IPS DF 6.9 (cell line): ENCODE measurements around the gene EPS8L2.
"Not testable (repeated sequence)": the region's sequence is repeated elsewhere in the genome, so short reads cannot be mapped to it uniquely, and the experiment has no call there.

Experiments used
- DNase-seq: peaks from one replicate; pipeline ENCODE4 v3.0.0-alpha.2; 2013; ENCODE audit warnings: low read depth, low spot score
- H3K27ac ChIP-seq: one replicate; pipeline ENCODE4 v1.5.1; 2013; ENCODE audit warnings: low read length, control low read depth
- H3K27me3 ChIP-seq: 2 replicates; pipeline ENCODE4 v1.6.1; 2013; ENCODE audit warnings: mild to moderate bottlenecking, low read length; ENCODE audit not compliant: control insufficient read depth, insufficient read depth
- H3K36me3 ChIP-seq: 2 replicates; pipeline ENCODE4 v1.6.1; 2013; ENCODE audit warnings: low read length; ENCODE audit not compliant: control insufficient read depth, insufficient read depth
- H3K4me1 ChIP-seq: 2 replicates; pipeline ENCODE4 v1.6.1; 2013; ENCODE audit warnings: low read length; ENCODE audit not compliant: control insufficient read depth, insufficient read depth
- H3K4me3 ChIP-seq: 2 replicates; pipeline ENCODE4 v1.5.1; 2013; ENCODE audit warnings: mild to moderate bottlenecking, low read length
- H3K9me3 ChIP-seq: 2 replicates; pipeline ENCODE4 v1.6.1; 2013; ENCODE audit warnings: low read length, inconsistent platforms; ENCODE audit not compliant: control insufficient read depth, insufficient read depth
- WGBS: extraction: QIAGEN DNeasy Blood & Tissue Kit; methylation state at CpG from one replicate; pipeline ENCODE4 v1.1.7; 2013; ENCODE audit warnings: mixed read lengths, missing lambda C conversion rate; ENCODE audit not compliant: insufficient read length, insufficient coverage; 5-methylcytosine and 5-hydroxymethylcytosine counted together

Gene EPS8L2

DNA sequence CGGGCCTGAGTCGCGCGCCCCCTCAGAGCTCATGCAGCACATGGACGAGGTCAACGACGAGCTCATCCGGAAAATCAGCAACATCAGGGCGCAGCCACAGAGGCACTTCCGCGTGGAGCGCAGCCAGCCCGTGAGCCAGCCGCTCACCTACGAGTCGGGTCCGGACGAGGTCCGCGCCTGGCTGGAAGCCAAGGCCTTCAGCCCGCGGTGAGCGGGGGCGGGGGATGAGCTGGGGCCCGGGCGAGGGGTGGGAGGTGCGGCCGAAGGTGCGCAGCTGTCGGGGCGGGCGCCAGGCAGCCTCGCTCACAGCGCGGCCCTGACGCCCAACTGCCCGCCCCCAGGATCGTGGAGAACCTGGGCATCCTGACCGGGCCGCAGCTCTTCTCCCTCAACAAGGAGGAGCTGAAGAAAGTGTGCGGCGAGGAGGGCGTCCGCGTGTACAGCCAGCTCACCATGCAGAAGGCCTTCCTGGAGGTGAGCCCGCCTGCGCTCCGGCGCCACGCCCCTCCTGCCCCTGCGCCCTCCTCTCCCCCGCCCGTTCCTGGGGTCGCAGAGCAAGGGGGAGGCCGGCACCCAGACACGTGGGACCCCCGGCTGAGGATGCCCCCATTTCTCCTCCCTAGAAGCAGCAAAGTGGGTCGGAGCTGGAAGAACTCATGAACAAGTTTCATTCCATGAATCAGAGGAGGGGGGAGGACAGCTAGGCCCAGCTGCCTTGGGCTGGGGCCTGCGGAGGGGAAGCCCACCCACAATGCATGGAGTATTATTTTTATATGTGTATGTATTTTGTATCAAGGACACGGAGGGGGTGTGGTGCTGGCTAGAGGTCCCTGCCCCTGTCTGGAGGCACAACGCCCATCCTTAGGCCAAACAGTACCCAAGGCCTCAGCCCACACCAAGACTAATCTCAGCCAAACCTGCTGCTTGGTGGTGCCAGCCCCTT is 20.5 kb downstream of the EPS8L2 start:
- peaks cover 4% of the 10 kb centered on the region for H3K4me1 ChIP-seq
- WGBS: no CpG with 5 or more reads among the region's 61 CpGs
- peak overlapping the region; percentile 33; the same call in 1 of the 2 replicates for H3K4me3 ChIP-seq
- H3K27me3 ChIP-seq: no peaks in the 10 kb centered on the region
- H3K36me3 ChIP-seq: no peaks in the 10 kb centered on the region
- no peak overlapping the region for H3K27ac ChIP-seq
- DNase-seq: no peak
- no peaks in the 10 kb centered on the region for H3K9me3 ChIP-seq

DNA sequence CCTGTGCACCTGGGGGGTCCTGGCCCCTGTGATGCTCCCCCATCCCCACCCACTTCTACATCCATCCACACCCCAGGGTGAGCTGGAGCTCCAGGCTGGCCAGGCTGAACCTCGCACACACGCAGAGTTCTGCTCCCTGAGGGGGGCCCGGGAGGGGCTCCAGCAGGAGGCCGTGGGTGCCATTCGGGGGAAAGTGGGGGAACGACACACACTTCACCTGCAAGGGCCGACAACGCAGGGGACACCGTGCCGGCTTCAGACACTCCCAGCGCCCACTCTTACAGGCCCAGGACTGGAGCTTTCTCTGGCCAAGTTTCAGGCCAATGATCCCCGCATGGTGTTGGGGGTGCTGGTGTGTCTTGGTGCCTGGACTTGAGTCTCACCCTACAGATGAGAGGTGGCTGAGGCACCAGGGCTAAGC is 21.3 kb downstream of the EPS8L2 start:
- no CpG with 5 or more reads among the region's 12 CpGs for WGBS
- no peak overlapping the region for H3K27ac ChIP-seq

GRCh38 chr11:727859-728748 is 22.1 kb downstream of the EPS8L2 start:
- peaks cover 4% of the 10 kb centered on the region for H3K4me1 ChIP-seq
- H3K4me3 ChIP-seq: no peak overlapping the region
- H3K27ac ChIP-seq: no peak overlapping the region
- H3K36me3 ChIP-seq: no peaks in the 10 kb centered on the region
- DNase-seq: no peak
- no CpG with 5 or more reads among the region's 31 CpGs for WGBS
- no peaks in the 10 kb centered on the region for H3K9me3 ChIP-seq
- H3K27me3 ChIP-seq: no peaks in the 10 kb centered on the region

More for the DNA sequence above, 21.3 kb downstream of the EPS8L2 start:
- H3K4me3 ChIP-seq: no peak overlapping the region
- no peak for DNase-seq
- H3K27me3 ChIP-seq: no peaks in the 10 kb centered on the region
- no peaks in the 10 kb centered on the region for H3K9me3 ChIP-seq
- H3K36me3 ChIP-seq: no peaks in the 10 kb centered on the region
- H3K4me1 ChIP-seq: peaks cover 4% of the 10 kb centered on the region

DNA sequence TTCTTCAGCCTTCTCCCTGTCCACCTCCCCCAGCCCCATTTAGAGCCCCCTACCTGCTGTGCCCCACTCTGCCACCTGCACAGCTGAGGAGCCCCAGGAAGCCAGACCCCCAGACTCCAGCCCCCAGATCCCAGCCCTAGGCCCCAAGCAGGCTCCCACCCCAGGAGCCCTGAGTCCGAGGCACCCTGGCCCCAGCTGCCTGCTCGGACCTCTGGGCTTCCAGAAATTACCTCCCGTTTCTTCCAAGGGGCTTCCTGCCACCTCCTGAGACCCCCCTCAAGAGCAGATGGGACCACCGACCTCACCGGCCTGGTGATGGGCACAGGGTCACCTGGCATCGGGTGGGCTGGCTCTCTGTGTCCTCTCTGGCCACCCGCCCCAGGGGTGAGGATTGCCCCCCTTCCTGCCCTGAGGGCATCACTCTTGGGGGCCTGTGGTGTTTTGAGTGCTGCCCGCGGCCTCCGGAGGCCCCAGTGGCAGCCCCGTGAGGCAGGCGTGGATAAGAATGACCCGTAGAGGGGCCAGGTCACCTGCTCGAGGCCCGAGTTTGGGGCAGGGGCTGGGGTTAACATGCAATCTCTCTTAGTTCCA is 23.0 kb downstream of the EPS8L2 start:
- no peak overlapping the region for H3K4me3 ChIP-seq
- H3K27ac ChIP-seq: no peak overlapping the region
- no CpG with 5 or more reads among the region's 15 CpGs for WGBS
- no peaks in the 10 kb centered on the region for H3K36me3 ChIP-seq
- no peaks in the 10 kb centered on the region for H3K27me3 ChIP-seq
- no peaks in the 10 kb centered on the region for H3K9me3 ChIP-seq
- peaks cover 4% of the 10 kb centered on the region for H3K4me1 ChIP-seq
- DNase-seq: no peak

DNA sequence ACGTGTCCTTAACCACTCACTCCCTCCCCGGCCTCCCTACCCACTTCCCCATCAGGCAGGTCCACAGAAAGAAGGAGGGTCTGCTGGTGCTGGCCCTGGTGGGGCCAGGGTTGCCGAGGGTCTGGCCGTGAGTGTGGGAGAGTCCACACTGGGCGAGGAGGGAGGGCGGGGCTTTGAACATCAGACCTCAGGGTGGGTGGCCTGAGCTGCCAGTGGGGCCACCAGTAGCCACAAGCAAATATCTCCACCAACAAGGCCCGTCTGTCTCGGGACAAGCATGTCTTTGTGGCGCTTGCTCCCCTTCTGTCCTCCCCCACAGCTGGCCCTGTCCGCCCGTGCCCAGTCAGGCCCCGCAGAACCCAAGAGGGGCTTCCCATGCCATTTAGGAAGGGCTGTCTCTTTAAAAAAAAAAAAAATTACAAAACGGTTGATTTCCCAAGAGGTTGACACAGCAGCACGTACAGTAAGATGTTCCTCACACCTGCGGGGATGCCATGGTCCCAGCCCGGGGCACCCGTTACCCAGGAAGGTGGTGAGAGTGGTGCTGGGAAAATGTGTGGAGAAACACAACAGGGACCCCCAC is 23.6 kb downstream of the EPS8L2 start:
- Histone ChIP-seq H3K27me3 (no peaks in the 10 kb centered on the region), H3K27ac (no peak overlapping the region), H3K36me3 (no peaks in the 10 kb centered on the region), H3K4me1 (peaks cover 4% of the 10 kb centered on the region), H3K9me3 (no peaks in the 10 kb centered on the region), H3K4me3 (no peak overlapping the region)
- whole genome bisulfite sequencing: no CpG with 5 or more reads among the region's 17 CpGs
- no peak for DNase-seq

GRCh38 chr11:733072-733471 is 27.0 kb downstream of the EPS8L2 start:
- peaks cover 2% of the 10 kb centered on the region; the same call in 1 of the 2 replicates for H3K4me1 ChIP-seq
- no peaks in the 10 kb centered on the region for H3K36me3 ChIP-seq
- no CpG with 5 or more reads among the region's 20 CpGs for WGBS
- H3K9me3 ChIP-seq: no peaks in the 10 kb centered on the region
- no peak overlapping the region for H3K4me3 ChIP-seq
- no peak for DNase-seq
- no peaks in the 10 kb centered on the region for H3K27me3 ChIP-seq
- H3K27ac ChIP-seq: no peak overlapping the region

GRCh38 chr11:734541-734940 is 28.5 kb downstream of the EPS8L2 start:
- not testable (repeated sequence) for H3K4me1 ChIP-seq, H3K27me3 ChIP-seq, H3K36me3 ChIP-seq, H3K27ac ChIP-seq, H3K4me3 ChIP-seq, H3K9me3 ChIP-seq, DNase-seq
- no CpG with 5 or more reads among the region's 26 CpGs for WGBS

GRCh38 chr11:737366-737765 is 31.3 kb downstream of the EPS8L2 start:
- Histone ChIP-seq H3K9me3 (no peaks in the 10 kb centered on the region), H3K36me3 (no peaks in the 10 kb centered on the region), H3K4me1 (peaks cover 2% of the 10 kb centered on the region; the same call in 1 of the 2 replicates), H3K4me3 (no peak overlapping the region), H3K27ac (no peak overlapping the region), H3K27me3 (no peaks in the 10 kb centered on the region)
- no CpG with 5 or more reads among the region's 11 CpGs for WGBS
- no peak for DNase-seq

DNA sequence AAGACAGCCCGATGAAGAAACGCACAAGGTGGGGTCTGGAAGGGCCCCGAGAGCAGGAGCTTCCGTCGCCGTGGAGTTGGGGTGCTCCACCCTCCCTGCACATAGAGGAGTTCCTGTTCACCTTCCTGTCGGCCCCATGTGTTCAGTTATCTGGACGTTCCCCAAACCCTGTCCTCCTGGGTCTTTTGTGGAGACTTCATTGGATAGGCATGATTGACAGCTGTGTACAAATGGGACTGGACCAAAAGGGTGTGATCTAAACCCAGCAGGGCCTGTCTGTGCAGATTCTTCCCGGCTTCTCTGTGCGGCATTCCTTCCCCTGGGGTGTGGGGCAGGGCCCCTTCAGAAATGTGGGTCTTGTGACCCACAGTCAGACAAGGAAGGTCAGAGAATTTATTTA is 31.9 kb downstream of the EPS8L2 start:
- H3K9me3 ChIP-seq, H3K27me3 ChIP-seq, H3K36me3 ChIP-seq, H3K4me1 ChIP-seq, H3K4me3 ChIP-seq, H3K27ac ChIP-seq, DNase-seq: not testable (repeated sequence)
- no CpG with 5 or more reads among the region's 10 CpGs for WGBS

DNA sequence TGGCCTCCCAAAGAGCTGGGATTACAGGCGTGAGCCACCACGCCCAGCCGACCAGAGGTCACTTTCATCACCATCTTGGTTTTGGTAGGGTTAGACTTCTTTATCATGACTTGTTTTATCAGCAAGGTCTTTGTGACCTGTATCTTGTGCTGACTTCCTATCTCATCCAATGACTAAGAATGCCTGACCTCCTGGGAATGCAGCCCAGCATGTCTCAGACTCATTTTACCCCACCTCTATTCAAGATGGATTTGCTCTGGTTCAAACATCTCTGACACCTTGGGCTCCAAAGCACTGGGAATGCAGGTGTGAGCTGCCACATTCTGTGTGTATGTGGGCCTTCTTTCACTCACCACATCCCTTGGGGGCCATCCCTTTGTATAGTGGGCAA is 36.1 kb downstream of the EPS8L2 start:
- Histone ChIP-seq H3K4me3 (no peak overlapping the region), H3K36me3 (no peaks in the 10 kb centered on the region), H3K9me3 (no peaks in the 10 kb centered on the region), H3K4me1 (peaks cover 2% of the 10 kb centered on the region; the same call in 1 of the 2 replicates), H3K27me3 (no peaks in the 10 kb centered on the region), H3K27ac (no peak overlapping the region)
- WGBS: no CpG with 5 or more reads among the region's 3 CpGs
- no peak for DNase-seq
